Urinary bladder (tissue), 4 donors: ENCODE measurements around the gene PCGF3. TPM values are rescaled to one million over a fixed set of nuclear protein-coding genes. Genes with fewer than 3 reads are reported as not detected.
"Not testable (repeated sequence)": the region's sequence is repeated elsewhere in the genome, so short reads cannot be mapped to it uniquely, and the experiment has no call there.

Experiments
- DNase-seq: peaks from one replicate; pipeline ENCODE4 v3.0.0-alpha.2; 2015; ENCODE audit errors: extremely low spot score
- H3K27ac ChIP-seq: one replicate; pipeline ENCODE4 v1.5.1; 2013; ENCODE audit warnings: low read depth, mild to moderate bottlenecking, moderate library complexity
- H3K36me3 ChIP-seq: one replicate; pipeline ENCODE4 v1.6.1; 2013; ENCODE audit warnings: mild to moderate bottlenecking, moderate library complexity; ENCODE audit not compliant: insufficient read depth
- H3K4me1 ChIP-seq: one replicate; pipeline ENCODE4 v1.6.1; 2013; ENCODE audit warnings: mild to moderate bottlenecking, moderate library complexity; ENCODE audit not compliant: insufficient read depth
- H3K4me3 ChIP-seq: one replicate; pipeline ENCODE4 v1.5.1; 2013; ENCODE audit warnings: low read depth, low read length
- WGBS: extraction: QIAGEN DNeasy Blood & Tissue Kit; methylation state at CpG from one replicate; pipeline ENCODE4 v1.1.7; 2013; 5-methylcytosine and 5-hydroxymethylcytosine counted together
- polyA plus RNA-seq: library from polyadenylated mRNA; stranded (reverse); fragments of 200-250 nt; gene quantifications from one replicate; pipeline ENCODE4 v1.2.3, GENCODE V29; 2013
- total RNA-seq: library from RNA; depleted of rRNA; stranded (reverse); fragments of >200 nt; gene quantifications from one replicate; pipeline ENCODE4 v1.2.3, GENCODE V29; 2014
- donor health status: healthy with polysubstance abuse.
- donor health status: healthy.

PCGF3 gene
- total and polyA plus RNA-seq, 2 donors, result 36.1 to 52.6 TPM

DNA sequence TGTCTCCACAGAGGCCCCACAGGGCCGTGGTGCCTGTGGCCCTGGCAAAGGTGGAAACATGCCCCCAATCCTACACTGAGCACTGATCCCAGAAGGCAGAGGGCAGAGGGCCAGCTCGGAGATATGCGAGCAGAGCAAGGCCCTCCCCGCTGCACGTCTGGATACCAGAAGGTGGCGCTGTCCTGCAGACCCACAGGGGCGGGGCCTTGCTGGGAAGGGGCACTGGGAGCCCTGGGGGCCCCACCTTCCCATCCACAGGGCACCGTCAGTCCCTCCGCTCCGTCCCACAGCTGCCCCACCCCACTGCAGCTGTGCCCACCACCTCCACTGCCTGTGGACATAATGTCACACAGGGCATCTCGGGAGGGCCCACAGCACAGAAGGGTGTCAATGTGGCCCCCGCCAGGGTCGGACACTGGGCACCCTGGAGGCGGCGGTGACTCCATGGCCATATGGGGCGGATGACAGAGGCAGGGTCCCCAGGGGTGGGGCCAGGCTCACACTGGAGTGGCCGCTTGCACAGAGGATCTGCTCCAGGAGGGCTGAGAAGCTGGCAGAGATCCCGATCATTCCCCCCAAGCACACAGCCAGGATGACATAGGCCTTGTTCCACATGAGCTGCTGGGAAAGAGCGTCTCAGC, 21.5 kb upstream of the PCGF3 start:
- 39% methylated on average over 19 of the region's 19 CpGs for WGBS
- H3K4me3 ChIP-seq, result no peak overlapping the region
- no peak overlapping the region for H3K27ac ChIP-seq
- DNase-seq, result no peak
- no peaks in the 10 kb centered on the region for H3K4me1 ChIP-seq
- no peaks in the 10 kb centered on the region for H3K36me3 ChIP-seq

DNA sequence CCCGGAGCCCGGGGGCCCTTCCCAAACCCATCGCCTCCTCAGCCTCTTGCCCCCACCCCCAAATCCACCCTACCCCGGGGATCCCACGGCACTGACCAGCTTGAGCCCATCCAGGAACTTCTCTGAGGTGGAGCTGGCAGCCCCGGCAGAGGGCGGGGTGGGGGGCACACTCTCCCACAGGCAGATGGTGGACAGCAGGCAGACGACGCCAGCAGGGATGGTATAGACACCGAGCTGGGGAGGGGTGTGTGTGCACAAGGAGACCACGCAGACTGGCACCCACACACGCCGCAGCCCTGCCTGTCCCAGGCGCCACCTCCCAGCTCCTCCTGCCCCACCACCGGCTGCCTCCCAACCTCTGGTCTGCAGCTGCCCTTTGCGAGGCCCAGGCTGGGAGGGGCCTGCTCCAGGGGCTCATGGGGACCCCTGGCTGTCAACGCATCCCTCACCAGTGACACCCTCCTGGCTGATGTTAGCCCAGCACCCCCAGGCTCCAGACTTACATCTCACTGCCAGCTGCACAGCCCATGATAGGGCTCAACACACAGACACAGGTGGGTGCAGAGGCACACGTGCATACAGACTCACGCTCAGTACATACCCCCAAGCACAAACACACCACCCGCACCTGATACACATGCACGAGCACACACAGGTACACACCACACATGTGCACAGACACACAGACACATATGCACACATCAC, 20.9 kb upstream of the PCGF3 start:
- Histone ChIP-seq H3K4me1 (no peaks in the 10 kb centered on the region), H3K27ac (no peak overlapping the region), H3K36me3 (no peaks in the 10 kb centered on the region), H3K4me3 (no peak overlapping the region)
- WGBS, result 73% methylated on average over 21 of the region's 21 CpGs
- no peak for DNase-seq

DNA sequence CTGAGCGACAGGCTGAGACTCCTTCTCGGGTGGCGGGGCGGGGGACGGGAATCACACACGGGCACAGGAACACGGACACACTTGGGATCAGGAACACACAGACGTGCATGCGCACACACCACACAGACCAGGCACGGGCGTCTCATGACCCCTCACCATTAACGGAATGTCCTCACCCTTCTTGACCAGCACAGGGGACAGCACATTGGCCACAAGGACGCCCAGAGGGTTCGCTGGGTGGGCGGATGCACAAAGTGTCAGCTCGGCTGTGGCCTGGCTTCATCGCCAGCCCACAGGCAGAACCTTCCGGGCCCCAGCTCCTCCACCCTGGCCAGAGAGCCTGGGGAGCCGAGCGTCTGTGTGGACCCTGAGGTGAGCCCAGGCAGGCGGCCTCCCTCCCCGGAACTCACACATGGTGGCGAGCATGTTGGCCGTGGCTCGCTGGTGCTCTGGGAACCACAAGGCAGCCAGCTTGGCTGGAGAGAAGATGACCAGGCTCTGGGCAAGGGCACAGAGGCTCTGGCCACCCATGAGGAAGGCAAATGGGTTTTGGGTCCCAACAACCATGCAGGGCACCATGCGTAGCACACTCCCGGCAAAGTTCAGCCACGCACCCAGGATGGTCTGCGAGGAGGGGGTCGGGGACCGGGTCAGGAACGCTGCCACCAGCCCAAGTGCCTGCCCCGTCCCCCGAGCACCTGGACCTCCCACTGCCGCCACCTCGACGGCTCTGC, 19.8 kb upstream of the PCGF3 start:
- WGBS, result 92% methylated on average over 37 of the region's 37 CpGs
- Histone ChIP-seq H3K4me3 (no peak overlapping the region), H3K4me1 (no peaks in the 10 kb centered on the region), H3K27ac (no peak overlapping the region), H3K36me3 (no peaks in the 10 kb centered on the region)
- DNase-seq, result no peak

DNA sequence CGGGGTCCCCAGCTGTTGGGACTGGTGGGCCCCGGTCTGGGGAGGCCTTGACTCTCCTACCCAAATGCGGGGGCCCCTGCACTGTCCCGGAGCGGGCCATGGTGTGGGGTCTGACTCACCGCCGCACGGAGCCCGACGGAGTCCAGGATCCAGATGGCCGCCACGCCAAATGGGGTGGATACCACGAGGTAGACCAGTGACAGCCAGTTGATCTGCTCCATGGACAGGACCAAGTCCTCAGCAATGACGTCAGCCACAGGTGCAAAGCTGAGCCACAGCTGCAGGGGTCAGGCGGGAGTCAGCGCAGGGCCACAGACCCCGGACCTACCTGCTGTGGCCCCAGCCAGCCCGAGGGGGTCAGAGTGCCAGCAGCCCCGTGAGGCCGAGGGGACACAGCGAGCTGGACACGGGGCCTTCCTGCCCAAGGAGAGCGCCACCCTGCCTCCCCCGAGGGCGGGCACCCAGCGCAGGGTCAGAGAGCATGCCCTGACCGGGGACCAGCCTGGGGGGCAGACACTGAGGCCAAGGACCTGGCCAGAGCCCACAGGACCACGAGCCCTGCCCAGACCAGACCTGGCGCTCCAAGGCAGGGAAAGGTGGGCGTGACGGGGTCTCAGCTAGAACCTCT, 19.1 kb upstream of the PCGF3 start:
- WGBS, result 94% methylated on average over 31 of the region's 31 CpGs
- Histone ChIP-seq H3K4me1 (no peaks in the 10 kb centered on the region), H3K27ac (peak overlapping the region; percentile 11)

DNA sequence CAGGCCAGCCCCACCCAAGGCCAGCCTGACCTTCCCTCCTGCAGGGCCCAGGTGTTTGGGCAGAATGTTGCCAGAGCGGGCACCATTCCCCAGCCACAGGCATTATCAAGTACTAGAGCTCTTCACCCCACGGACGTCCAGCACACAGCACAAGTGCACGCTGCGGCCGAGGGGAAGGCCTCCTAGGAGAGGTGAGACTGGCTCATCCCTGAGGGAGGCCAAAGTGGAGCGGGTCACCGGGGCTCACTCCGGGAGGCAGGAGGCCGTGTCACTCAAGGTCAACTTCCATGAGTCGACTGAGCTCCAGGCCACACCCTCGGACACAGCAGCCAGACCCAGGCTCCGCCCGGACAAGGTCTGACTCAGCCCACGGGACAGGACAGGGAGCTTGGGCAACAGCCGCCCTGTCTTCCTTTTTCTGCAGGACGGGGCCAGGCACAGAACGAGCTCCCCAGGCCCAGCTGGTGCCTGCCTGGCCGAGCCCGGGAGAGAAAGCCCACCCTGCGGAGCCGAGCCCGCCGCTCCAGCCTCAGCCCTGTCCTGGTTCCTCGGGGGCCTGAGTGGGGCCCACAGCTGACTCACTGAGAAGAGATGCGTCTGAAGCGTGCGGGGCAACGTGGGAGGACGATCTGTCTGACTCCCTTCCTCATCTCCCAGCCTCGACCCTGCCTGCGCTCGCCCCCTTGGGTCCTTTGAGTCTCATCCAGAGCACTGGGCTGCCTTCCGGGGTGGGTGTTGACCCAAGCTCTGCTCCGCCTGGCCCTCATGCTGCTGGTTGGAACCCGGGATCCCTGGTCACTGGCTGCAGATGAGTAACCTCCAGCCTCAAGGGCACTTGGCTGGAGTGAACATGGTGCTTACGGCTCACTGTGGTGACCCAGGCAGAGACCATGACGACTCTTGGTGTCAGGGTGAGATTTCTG, 18.3 kb upstream of the PCGF3 start:
- WGBS, result 65% methylated on average over 38 of the region's 38 CpGs
- peak overlapping the region; percentile 76 for H3K27ac ChIP-seq
- no peak overlapping the region for H3K4me3 ChIP-seq
- no peaks in the 10 kb centered on the region for H3K4me1 ChIP-seq
- no peak for DNase-seq
- H3K36me3 ChIP-seq, result no peaks in the 10 kb centered on the region

More for the DNA sequence above, 19.1 kb upstream of the PCGF3 start:
- no peak for DNase-seq
- Histone ChIP-seq H3K36me3 (no peaks in the 10 kb centered on the region), H3K4me3 (no peak overlapping the region)

DNA sequence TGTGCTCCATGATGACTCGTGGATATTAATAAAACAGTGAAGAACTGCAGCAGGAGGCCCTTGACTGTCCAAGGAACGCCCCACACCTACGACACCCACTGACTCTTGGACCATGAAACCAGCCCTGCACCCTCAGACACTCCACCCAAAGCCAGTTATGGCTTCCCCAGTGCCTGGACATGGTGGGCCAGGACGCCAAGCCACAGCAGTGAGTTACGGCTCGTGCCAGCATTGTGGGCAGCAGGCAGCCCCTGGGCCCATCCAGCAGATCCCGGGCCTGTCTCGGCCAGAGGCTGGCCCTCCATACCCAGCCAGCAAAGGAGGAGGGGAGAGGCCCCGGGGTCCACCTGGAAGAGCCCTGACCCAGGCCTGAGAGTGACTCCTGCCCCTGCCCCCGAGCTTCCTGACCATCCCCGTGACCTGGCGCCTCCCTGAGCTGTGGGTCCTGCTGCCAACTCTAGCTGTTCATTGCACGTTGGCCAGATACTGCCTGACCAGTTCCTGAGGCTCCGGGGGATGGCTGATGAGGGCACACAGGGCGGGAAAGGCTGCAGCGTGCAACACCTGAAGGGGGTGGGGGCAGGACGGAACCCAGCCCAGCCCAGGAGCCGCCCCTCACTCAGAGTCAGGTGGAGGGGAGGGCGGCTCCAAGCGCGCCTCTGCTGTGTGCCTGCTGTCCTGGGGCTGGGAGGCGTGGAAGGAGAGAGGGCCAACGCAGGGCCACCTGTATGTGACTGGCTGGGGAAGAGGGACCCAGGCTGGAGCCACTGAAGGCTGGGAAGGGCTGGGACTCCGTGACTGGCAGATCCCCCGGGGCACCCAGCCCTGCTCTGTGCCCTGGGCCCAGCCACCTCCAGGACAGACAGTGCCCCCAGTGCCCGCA, 17.4 kb upstream of the PCGF3 start:
- peak overlapping the region; percentile 35 for H3K4me3 ChIP-seq
- no peaks in the 10 kb centered on the region for H3K4me1 ChIP-seq
- 82% methylated on average over 26 of the region's 26 CpGs for whole genome bisulfite sequencing
- DNase-seq, result no peak
- H3K27ac ChIP-seq, result peak overlapping the region; percentile 38
- no peaks in the 10 kb centered on the region for H3K36me3 ChIP-seq

DNA sequence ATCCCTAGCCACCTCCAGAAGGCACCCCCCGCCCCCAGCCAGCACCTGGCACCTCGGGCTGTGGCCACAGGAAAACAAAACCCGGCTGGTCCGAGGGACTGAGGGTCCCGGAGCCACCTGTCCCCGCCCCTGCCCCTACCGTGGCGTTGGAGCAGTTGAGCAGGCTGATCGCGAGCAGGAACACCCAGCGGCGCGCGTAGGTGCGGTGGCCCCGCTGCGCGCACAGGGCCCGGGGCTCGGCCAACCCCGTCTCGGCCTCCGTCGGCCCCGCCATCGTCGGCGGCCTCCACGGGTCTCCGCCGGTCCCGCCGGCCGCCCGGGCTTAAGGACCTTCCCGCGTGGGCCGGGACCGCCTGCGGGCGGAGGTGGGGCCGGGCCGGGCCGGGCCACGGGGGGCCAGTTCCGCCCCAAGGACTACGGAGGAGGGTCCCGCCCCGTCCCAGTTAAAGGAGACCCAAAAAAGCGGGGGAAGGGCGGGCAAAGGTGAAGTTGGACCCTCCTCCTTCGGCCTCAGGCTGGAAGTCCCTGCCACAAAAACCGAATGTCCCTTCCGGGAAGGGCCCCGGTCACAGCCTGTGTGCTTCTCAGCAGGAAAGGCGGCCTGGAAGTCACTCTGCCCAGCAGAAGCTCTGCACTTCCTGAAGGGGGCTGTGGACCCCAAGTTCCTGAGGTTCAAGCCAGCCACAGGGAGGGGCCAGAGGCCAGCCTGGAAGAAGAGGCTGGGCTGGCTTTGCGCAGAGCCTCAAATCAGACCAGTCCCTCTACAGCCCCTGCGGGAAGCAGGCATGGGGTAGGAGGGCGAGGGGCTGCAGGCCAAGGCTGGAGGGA, 16.6 kb upstream of the PCGF3 start, which contains the start of gene SLC49A3:
TSS of gene SLC49A3 (minus strand) at position 298 of the 828 bp plus-strand sequence. CDS start at position 274, 24 bp downstream.
- H3K27ac ChIP-seq, result peak within 1 kb of the TSS; percentile 38
- WGBS, result 11% methylated on average over 59 of the region's 59 CpGs
- no peak for DNase-seq
- H3K4me3 ChIP-seq, result peak within 1 kb of the TSS; percentile 35
- no peaks in the 10 kb centered on the region for H3K4me1 ChIP-seq
- no peaks in the 10 kb centered on the region for H3K36me3 ChIP-seq

DNA sequence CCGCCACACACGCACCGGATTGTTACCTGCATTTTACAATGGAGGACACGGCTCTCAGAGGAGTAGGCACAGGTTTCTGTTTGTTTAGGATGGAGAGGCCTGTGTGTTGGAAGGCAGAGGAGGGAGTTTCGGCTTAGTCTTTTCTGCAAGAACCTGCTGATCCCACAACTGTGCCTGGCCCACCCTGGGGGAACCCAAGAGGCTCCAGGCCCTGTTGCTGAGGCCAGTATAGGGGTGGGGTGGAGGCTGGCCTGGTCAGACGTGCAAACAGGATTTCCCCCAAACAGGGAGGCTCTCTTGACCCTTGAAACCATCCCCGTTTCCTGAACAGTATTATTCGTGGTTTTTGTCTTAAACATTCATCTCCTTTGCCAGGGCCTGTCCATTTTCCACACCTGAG, 15.9 kb upstream of the PCGF3 start:
- no peaks in the 10 kb centered on the region for H3K4me1 ChIP-seq
- no peak overlapping the region for H3K4me3 ChIP-seq
- 86% methylated on average over 8 of the region's 8 CpGs for WGBS
- DNase-seq, result no peak
- no peaks in the 10 kb centered on the region for H3K36me3 ChIP-seq
- H3K27ac ChIP-seq, result no peak overlapping the region

DNA sequence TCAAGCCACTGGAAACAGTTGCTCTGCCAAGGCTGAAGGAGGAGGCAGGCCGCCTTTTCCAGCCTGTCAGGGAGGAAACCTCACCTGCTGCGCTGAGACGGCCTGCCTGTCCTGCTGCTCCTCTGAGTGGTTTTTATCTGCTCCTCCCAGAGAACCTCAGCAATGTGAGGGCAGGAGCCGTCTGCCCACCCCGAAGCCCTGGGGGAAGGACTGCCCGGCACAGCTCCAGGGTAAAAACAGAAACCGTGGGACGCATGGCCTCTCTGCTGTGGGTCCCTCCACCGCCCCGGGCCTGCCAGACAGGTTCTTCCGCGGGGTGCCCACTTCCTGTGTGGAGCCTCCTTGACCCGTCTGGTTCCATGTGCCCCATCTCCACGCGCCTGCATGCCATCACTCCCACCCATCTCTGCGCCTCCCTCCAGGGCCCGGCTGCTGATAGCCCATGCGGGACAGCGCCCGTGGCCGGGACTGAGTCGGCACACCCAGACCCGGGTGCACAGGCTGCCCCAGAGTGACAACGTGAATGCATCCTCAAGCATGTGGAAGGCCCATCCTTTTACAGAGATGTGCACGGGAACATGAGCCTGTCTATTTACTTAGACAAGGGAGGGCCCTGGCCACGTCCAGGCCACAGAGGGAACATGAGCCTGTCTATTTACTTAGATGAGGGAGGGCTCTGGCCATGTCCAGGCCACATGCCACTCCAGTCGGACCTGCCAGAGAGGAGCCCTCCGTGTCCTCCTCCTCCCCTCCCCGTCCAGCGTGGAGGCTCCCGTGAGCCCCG, 12.7 kb upstream of the PCGF3 start:
- Histone ChIP-seq H3K4me1 (no peaks in the 10 kb centered on the region), H3K27ac (no peak overlapping the region)
- no peak for DNase-seq

DNA sequence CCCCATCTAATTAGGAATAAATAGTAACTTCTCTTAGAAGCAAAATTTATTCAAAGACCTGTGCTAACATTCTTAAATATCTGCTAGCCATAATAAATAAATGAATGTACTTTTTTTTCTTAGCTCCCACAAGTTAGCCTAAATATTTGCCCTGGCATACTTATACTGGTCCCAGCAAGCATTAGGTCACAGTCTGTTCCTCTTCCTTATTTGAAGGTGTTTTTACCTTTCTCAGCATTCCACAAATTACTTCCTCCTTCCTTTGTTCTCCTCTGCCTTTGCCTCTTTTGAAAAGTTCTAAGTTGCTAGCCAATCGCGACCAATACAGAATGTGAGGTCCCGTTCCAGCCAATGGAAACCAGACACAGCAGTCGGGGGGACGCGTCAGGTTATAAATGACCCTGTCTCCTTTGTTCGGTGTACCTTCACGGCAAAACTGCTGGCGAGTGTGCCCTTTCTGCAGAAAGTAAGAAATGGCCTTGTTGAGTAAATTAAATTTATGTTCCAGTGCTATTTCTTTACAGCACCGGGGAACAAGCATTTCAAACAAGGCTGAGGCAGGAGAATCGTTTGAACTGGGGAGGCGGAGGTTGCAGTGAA, 11.2 kb upstream of the PCGF3 start:
- H3K4me3 ChIP-seq, H3K36me3 ChIP-seq, H3K27ac ChIP-seq, DNase-seq, H3K4me1 ChIP-seq: not testable (repeated sequence)
- 85% methylated on average over 12 of the region's 12 CpGs for WGBS

More for the DNA sequence above, 12.7 kb upstream of the PCGF3 start:
- 72% methylated on average over 32 of the region's 32 CpGs for WGBS
- H3K36me3 ChIP-seq, result no peaks in the 10 kb centered on the region
- no peak overlapping the region for H3K4me3 ChIP-seq
